GM10266 (cell line): ENCODE results near the gene FAM32A.
A peak's percentile ranks its signal among the peaks of the same experiment; 100 is the strongest.

Experiments used
- DNase-seq: peaks from one replicate; pipeline ENCODE4 v3.0.0; 2012; ENCODE audit errors: extremely low spot score
- CTCF ChIP-seq: IDR thresholded peaks from 2 replicates; pipeline ENCODE4 v1.5.1; 2012; ENCODE audit warnings: mild to moderate bottlenecking, low read depth; ENCODE audit not compliant: control insufficient read depth, insufficient read depth; ENCODE audit errors: missing control alignments

FAM32A gene

GRCh38 chr19:16184665-16185122 lies 516 bp upstream of the FAM32A start:
- TF ChIP-seq CTCF: no peak
- no peak for DNase-seq

- DNase-seq: peak; percentile 42
- peak; percentile 63 for TF ChIP-seq CTCF
Measured at GRCh38 chr19:16185768-16186123, 536 bp downstream of the FAM32A start.

GRCh38 chr19:16188521-16188920 lies 3.3 kb downstream of the FAM32A start:
- TF ChIP-seq CTCF: no peak
- no peak for DNase-seq

- TF ChIP-seq CTCF: no peak
- no peak for DNase-seq
Measured at GRCh38 chr19:16190198-16190597, 5.0 kb downstream of the FAM32A start.

GRCh38 chr19:16190736-16191135 lies 5.5 kb downstream of the FAM32A start:
- no peak for TF ChIP-seq CTCF
- DNase-seq: no peak

- no peak for TF ChIP-seq CTCF
- DNase-seq: no peak
Measured at GRCh38 chr19:16191216-16191908, 6.2 kb downstream of the FAM32A start.

- no peak for TF ChIP-seq CTCF
- DNase-seq: no peak
Measured at GRCh38 chr19:16193466-16193865, 8.3 kb downstream of the FAM32A start.
